Panc1 (cell line): ENCODE data around the gene TRIB2. TPM values are rescaled to one million over a fixed set of nuclear protein-coding genes. Genes with fewer than 3 reads are reported as not detected.

Experiments used
- ATAC-seq: fragments of 200-7000 bp; cut with Tn5 transposase; 2 replicates; pipeline ENCODE4 v1.9.1; 2020; ENCODE audit warnings: mild to moderate bottlenecking, moderate library complexity
- BruUV-seq: library from RNA; stranded (reverse); fragments of 400-500 nt; replicated peaks from 2 replicates; lab custom pipeline; 2021; lab: Mats Ljungman, UMichigan
- CTCF ChIA-PET: fragments of 300-600 bp; sonication (Branson Sonifier 250); formaldehyde crosslinking; loops from one replicate; lab custom pipeline; 2022; ENCODE audit warnings: antibody characterized with exemption; lab: Charles Lee
- POLR2A ChIA-PET: fragments of 300-600 bp; sonication (Branson Sonifier 250); formaldehyde crosslinking; loops from one replicate; lab custom pipeline; 2022; ENCODE audit warnings: antibody characterized with exemption; lab: Charles Lee
- DNase-seq: peaks from one replicate; pipeline ENCODE4 v3.0.0-alpha.2; 2010; ENCODE audit warnings: low read depth, low spot score
- H3K27ac ChIP-seq: 2 replicates; pipeline ENCODE4 v1.5.1; 2011; ENCODE audit warnings: mild to moderate bottlenecking, low read length, inconsistent platforms
- H3K27me3 ChIP-seq: fragments of 200-500 bp; sonication (Bioruptor generic); 2 replicates; pipeline ENCODE4 v1.6.0; 2014; ENCODE audit warnings: low read length, inconsistent platforms; ENCODE audit not compliant: control insufficient read depth, insufficient read depth
- H3K36me3 ChIP-seq: fragments of 200-500 bp; sonication (Bioruptor generic); 2 replicates; pipeline ENCODE4 v1.5.1; 2014; ENCODE audit warnings: inconsistent platforms, mild to moderate bottlenecking, low read length, moderate library complexity; ENCODE audit not compliant: control insufficient read depth, insufficient read depth
- H3K4me1 ChIP-seq: 2 replicates; pipeline ENCODE4 v1.5.1; 2011; ENCODE audit warnings: inconsistent platforms, mild to moderate bottlenecking, low read length, moderate library complexity; ENCODE audit not compliant: control insufficient read depth, insufficient read depth
- H3K4me3 ChIP-seq, 2 experiments: 2 replicates each; pipeline ENCODE4 v1.5.1; 2011 to 2012; ENCODE audit warnings: low read depth in 2 of 2, low read length in 2 of 2, mild to moderate bottlenecking in 2 of 2, inconsistent platforms in 1 of 2, moderate library complexity in 1 of 2
- H3K9me3 ChIP-seq: fragments of 200-500 bp; sonication (Bioruptor generic); 2 replicates; pipeline ENCODE4 v1.5.1; 2014; ENCODE audit warnings: low read depth, mild to moderate bottlenecking, inconsistent platforms, low read length, moderate library complexity; ENCODE audit not compliant: control insufficient read depth, insufficient read depth
- CTCF ChIP-seq: fragments of 450-650 bp; IDR thresholded peaks from 2 replicates; pipeline ENCODE4 v1.5.1; 2017; ENCODE audit warnings: mild to moderate bottlenecking
- POLR2AphosphoS5 ChIP-seq: IDR thresholded peaks from 2 replicates; pipeline ENCODE4 v1.6.1; 2012; ENCODE audit warnings: mild to moderate bottlenecking, low read depth, low read length, moderate library complexity
- REST ChIP-seq, 2 experiments: IDR thresholded peaks; 2 replicates each; pipeline ENCODE4 v1.6.1; 2011 to 2012; ENCODE audit warnings: low read depth in 2 of 2, control low read depth in 1 of 2, low read length in 1 of 2, mild to moderate bottlenecking in 1 of 2, moderate library complexity in 1 of 2; ENCODE audit not compliant: insufficient read depth in 1 of 2
- SIN3A ChIP-seq: IDR thresholded peaks from 2 replicates; pipeline ENCODE4 v1.6.1; 2012; ENCODE audit warnings: low read depth, mild to moderate bottlenecking, low read length, moderate library complexity, borderline replicate concordance; ENCODE audit not compliant: insufficient read depth
- TCF7L2 ChIP-seq: IDR thresholded peaks from 2 replicates; pipeline ENCODE4 v1.6.1; 2011; ENCODE audit warnings: mild to moderate bottlenecking, low read depth, low read length, inconsistent platforms
- in situ Hi-C: cut with HindIII; loops from 2 replicates; pipeline ENCODE4 v1.10.0; 2016; ENCODE audit warnings: low sequenced_read_pairs, low pct_unique_long_range_greater_than_20kb
- intact Hi-C: fragments of 100-400 bp; cut with micrococcal nuclease; formaldehyde crosslinking; loops from one replicate; pipeline ENCODE4 v1.10.0; 2022; ENCODE audit not compliant: unreplicated experiment
- total RNA-seq: library from RNA; stranded (reverse); gene quantifications from one replicate; pipeline ENCODE4 v1.2.1, GENCODE V29; 2021; ENCODE audit not compliant: unreplicated experiment

The TRIB2 gene
- total RNA-seq, 1 experiment from 2014 or later = 43.2 TPM

GRCh38 chr2:12776521-12776961 is 59.8 kb downstream of the TRIB2 start:
- ChIA-PET CTCF (no interaction called here), POLR2A (no interaction called here)
- no peak for TF ChIP-seq REST (IDR thresholded peaks at IDR 0.05; ENCODE audit: insufficient read depth in 1 of 2, low read depth in 2 of 2, low read length in 1 of 2)
- BruUV-seq = no TSS peak
- H3K27me3 ChIP-seq = no peaks in the 10 kb centered on the region
- H3K4me1 ChIP-seq = no peaks in the 10 kb centered on the region
- H3K9me3 ChIP-seq = no peaks in the 10 kb centered on the region
- no peak for DNase-seq
- intact Hi-C loops (no loop called here), in situ Hi-C loops (no loop called here)
- ATAC-seq = no peak
- H3K27ac ChIP-seq = no peak overlapping the region
- no peaks in the 10 kb centered on the region for H3K36me3 ChIP-seq
- H3K4me3 ChIP-seq = no peak overlapping the region

- no peaks in the 10 kb centered on the region for H3K27me3 ChIP-seq
- H3K4me1 ChIP-seq = no peaks in the 10 kb centered on the region
- intact Hi-C loops = no loop called here
- POLR2A ChIA-PET = no interaction called here
- in situ Hi-C loops = no loop called here
- H3K9me3 ChIP-seq = no peaks in the 10 kb centered on the region
- no peak overlapping the region for H3K27ac ChIP-seq
- BruUV-seq = no TSS peak
- no peak for DNase-seq
- H3K4me3 ChIP-seq = no peak overlapping the region
- CTCF ChIA-PET = interaction anchor here (0.7 kb wide), 1 partner anchor 10 kb away, joined by 3 read pairs; no protein-coding TSS in a partner anchor
- no peaks in the 10 kb centered on the region for H3K36me3 ChIP-seq
- no peak for ATAC-seq
- TF ChIP-seq SIN3A (no peak), CTCF (no peak), POLR2AphosphoS5 (no peak), REST (IDR thresholded peaks at IDR 0.05; ENCODE audit: insufficient read depth in 1 of 2, low read depth in 2 of 2, low read length in 1 of 2) (no peak), TCF7L2 (no peak)
These were observed 61.6 kb downstream of the TRIB2 start for GRCh38 chr2:12778369-12778768.
